NK-92 (cell line): Measurements from ENCODE around the gene PPFIA2.

Experiments used
- DNase-seq: peaks from one replicate; lab custom pipeline; 2025; ENCODE audit not compliant: unreplicated experiment; lab: John Stamatoyannopoulos, UW

The PPFIA2 gene

DNA sequence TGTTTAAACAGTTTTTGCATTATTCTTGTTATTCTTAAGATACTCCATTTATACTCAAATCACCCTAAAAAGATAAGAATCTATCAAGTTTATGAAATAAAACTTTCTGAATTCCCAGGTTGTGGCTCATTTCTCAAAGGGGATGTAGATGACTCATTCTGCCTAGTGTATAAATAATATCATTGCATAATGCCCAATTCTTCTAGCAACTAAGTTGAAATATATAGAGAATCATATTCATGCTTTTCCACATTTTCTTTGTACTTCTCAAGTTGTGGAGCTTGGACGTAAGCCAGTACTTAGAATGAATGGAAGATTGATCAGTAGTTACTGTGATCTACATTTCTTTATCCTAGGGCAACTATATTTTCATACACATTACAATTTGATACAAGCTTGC lies 201.1 kb downstream of the PPFIA2 start:
- no peak for DNase-seq

GRCh38 chr12:81546811-81547210 lies 212.3 kb downstream of the PPFIA2 start:
- no peak for DNase-seq

DNA sequence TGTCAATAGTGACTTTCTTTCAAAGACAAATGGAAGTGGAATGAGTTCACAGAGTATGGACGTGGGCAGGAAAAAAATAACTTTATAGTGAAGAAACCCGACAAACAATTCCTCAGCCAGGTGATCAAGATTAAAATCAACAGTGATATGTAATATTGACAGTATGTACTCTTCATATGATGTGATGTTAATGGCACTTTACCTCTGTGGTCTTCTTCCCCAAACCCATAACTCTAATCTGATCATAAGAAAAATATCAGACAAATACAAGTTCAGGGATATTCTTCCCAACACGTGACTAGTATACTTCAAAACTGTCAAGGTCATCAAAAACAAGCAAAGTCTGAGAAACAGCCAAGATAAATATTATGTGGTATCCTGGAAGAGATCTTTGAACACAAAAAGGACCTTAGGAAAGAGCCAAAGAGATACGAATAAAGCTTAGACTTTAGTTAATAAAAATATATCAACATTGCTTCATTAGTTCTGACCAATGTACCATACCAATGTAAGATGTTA lies 215.5 kb downstream of the PPFIA2 start:
- no peak for DNase-seq

- no peak for DNase-seq
Observed at GRCh38 chr12:81542065-81543010, 216.8 kb downstream of the PPFIA2 start.

DNA sequence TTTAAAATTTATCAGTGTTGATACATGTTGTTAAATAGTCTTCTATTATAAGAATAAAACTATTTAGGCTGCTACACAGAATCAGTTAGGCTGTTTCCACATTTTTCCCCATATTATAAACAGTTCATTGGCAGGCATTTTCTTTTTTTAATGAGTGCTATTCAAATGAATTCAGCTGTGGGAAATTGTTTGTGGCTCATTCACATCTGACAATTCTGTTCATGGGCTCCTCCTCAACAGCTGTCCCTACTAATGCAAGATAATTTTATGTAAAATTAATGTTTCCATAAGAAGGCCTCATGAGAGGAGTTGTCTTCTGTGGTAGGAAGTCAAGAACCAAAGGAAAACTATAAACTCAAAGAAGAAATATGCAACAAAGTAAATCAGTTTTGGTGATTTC lies 218.0 kb downstream of the PPFIA2 start:
- no peak for DNase-seq

GRCh38 chr12:81539279-81539678 lies 219.9 kb downstream of the PPFIA2 start:
- DNase-seq = no peak

DNA sequence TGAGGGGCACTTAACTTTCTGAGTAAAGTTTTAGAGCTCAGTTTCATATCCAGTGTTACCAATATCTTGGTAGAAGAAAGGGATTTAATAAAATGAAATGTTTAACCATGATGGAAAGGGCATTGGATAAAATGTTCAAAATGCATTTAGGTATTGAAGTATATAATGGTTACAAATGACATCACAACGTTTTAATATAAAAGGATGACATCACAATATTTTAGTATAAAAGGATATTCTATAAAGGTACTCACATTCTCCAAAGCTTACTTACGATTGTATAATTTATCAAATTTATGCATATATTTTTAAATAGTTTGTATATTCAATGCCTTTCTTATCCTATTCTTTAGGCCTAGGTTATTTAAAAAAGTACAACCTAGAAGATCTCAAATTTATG lies 226.1 kb downstream of the PPFIA2 start:
- no peak for DNase-seq

DNA sequence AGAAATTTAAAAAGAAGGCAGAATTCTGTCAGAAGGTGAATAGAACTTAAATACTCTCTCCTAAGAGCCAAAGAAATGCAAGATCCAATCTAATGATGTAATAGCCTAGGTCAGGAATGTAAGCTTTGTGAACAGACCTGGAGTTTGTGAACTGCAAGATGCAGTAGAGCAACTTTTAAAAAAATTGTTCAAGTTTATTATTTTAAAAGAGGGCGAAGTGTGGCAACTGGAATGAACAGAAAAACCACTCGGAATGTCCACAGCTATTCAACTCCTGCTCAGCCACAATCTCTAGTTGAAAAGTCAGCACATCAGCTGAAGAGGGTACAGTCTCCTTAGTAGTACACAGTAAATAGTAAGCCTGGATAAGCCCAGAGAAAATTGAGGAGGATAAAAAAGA lies 228.8 kb downstream of the PPFIA2 start:
- DNase-seq = no peak

- no peak for DNase-seq
Observed at GRCh38 chr12:81520064-81520945, 238.8 kb downstream of the PPFIA2 start.

- no peak for DNase-seq
Observed at GRCh38 chr12:81518638-81519037, 240.5 kb downstream of the PPFIA2 start.

DNA sequence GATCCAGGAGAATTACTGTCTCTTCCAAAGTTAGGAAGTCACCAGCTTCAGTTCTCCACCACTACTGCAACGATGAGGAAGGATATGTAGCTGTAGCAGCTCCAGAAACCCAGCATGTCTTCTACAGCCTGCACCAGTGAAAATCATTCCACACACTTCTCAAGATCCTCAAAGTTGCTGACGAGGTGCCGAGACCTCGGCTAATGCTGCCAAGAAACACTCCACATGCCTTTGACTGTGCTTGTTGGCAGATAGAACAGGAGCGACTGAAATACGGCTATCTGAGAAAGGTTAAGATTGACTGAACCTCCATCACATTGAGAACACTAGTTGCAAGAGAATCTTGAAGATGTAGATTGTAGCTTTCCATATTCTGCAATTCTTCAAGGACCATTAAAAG lies 241.9 kb downstream of the PPFIA2 start:
- no peak for DNase-seq

DNA sequence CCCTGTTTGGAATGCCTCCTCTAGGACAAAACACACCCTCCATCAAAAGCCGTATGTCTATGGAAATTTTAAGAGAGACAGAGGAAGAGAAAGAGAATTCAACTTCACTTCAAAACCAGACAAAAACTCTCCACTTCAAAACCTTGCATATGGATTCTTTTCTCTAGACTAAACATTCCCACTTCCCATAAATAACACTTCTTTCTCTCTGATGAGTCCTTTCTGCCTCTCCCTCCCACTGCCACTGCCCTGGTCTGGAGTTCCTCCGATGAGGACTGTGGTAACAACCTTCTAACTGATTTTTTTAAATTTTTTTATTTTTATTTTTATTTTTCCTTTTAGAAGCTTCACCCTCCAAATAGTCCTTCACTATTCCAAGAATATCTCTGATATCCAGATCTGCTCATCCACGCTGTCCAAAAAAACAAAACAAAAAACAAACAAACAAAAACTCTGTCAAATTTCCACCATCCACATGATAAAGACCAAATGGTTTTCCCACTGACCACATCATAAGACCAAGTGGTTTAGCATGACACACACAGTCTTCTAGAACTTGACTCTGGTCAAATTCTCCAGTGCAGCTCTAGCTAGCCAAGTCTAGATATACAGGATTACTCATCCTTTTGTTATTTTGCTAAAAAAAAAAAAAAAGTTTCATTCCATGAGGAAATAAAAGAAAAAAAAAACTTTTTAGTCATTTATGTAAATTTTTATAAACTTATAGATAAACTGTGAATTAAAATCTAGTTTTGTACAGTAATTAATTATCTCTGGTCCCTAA lies 256.0 kb downstream of the PPFIA2 start:
- DNase-seq = no peak

- no peak for DNase-seq
Observed at GRCh38 chr12:81500788-81501187, 258.4 kb downstream of the PPFIA2 start.

- DNase-seq = no peak
Observed at GRCh38 chr12:81499809-81500208, 259.3 kb downstream of the PPFIA2 start.

DNA sequence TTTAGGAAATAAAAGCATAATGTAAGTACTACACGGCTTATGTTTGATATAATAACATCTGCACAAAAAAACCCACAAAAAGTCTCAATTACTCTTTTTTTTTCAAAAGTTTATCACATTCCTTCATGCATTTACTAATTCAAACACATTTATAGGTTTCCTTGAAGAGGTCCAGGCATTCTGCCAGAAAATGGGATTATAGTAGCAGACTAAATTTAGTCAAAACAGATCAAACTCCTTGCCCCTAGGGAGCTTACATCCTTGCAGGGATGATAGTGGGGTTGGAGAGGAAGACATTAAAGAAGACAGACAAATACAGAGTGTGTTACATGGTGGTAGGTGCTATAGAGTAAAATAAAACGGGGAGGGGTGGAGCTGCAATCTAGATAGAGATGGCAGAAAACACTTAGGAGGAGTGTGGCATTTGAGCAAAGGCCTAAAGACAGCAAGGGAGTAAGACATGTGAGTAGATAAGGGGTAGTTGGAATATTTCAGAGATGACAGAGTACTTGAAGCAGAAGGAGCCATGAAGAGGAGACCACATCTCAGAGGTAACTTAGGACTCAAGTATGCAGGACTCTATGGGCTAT lies 266.9 kb downstream of the PPFIA2 start:
- no peak for DNase-seq

- no peak for DNase-seq
Observed at GRCh38 chr12:81472934-81473333, 286.2 kb downstream of the PPFIA2 start.

DNA sequence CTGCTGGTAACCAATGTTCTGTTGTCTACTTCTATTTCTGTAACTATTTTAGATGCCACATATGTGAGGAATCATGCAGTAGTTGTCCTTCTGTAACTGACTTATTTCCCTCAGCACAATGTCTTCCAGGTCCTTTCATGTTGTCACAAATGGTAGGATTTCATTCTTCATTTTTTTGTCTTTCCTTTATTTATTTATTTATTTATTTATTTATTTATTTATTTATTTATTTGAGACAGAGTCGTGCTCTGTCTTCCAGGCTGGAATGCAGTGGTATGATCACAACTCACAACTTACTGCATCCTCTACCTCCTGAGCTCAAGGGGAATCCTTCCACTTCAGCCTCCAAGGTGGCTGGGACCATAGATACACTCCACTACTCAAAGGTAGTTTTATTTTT lies 288.2 kb downstream of the PPFIA2 start:
- DNase-seq = no peak

GRCh38 chr12:81468206-81468605 lies 290.9 kb downstream of the PPFIA2 start:
- DNase-seq = no peak

DNA sequence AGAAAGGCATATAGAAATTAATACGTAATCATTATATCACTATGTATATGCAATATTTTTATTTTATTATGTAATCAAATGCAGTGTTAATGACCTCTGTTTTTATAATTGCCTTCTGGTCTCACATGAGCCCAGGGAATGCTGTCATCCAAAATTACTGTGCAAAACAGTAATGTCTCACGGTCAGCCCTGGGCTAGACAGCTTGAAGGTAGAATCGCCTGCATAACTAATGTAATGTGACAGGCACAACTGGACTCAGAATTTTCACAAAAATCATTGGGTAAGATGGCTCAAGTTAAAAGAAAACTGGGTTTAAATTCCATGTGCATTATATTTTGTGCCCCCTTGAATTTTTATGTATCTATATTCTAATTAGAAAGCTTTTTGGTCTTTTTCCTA lies 293.3 kb downstream of the PPFIA2 start:
- DNase-seq = no peak

GRCh38 chr12:81465191-81465590 lies 294.0 kb downstream of the PPFIA2 start:
- no peak for DNase-seq

GRCh38 chr12:81461163-81461562 lies 298.0 kb downstream of the PPFIA2 start:
- DNase-seq = no peak
